Muscle of leg (tissue), 11 donors: Measurements from ENCODE around the gene RBFOX2. TPM values are rescaled to one million over a fixed set of nuclear protein-coding genes. Genes with fewer than 3 reads are reported as not detected.

Source experiments
- DNase-seq: peaks from one replicate; pipeline ENCODE4 v3.0.0; 2013
- H3K27ac ChIP-seq: one replicate; pipeline ENCODE4 v1.5.1; 2013; ENCODE audit warnings: mild to moderate bottlenecking, low read length, control low read depth
- H3K27me3 ChIP-seq: one replicate; pipeline ENCODE4 v1.6.1; 2013; ENCODE audit warnings: low read length; ENCODE audit not compliant: control insufficient read depth, insufficient read depth
- H3K36me3 ChIP-seq: one replicate; pipeline ENCODE4 v1.6.1; 2013; ENCODE audit warnings: low read length; ENCODE audit not compliant: control insufficient read depth, insufficient read depth
- H3K4me1 ChIP-seq: one replicate; pipeline ENCODE4 v1.6.1; 2013; ENCODE audit warnings: low read length; ENCODE audit not compliant: control insufficient read depth, insufficient read depth
- H3K4me3 ChIP-seq: one replicate; pipeline ENCODE4 v1.5.1; 2013; ENCODE audit warnings: low read length, control low read depth
- H3K9me3 ChIP-seq: replicated peaks from 2 replicates; pipeline ENCODE4 v1.6.1; 2013; ENCODE audit warnings: low read depth, low read length; ENCODE audit not compliant: control insufficient read depth
- WGBS: methylation state at CpG from one replicate; pipeline ENCODE4 v1.1.5; 2013; ENCODE audit warnings: missing lambda C conversion rate; ENCODE audit not compliant: insufficient coverage; 5-methylcytosine and 5-hydroxymethylcytosine counted together
- polyA plus RNA-seq, 8 donors: library from polyadenylated mRNA; unstranded; fragments of 120-200 nt; gene quantifications; one replicate each; pipeline versions ENCODE4 v1.2.1 to v1.2.3, GENCODE V29; 2013; ENCODE audit warnings: inconsistent platforms in 1 of 8, low replicate concordance in 1 of 8; ENCODE audit not compliant: insufficient read length in 8 of 8, insufficient read depth in 1 of 8
- total RNA-seq: library from RNA; stranded (reverse); fragments of 120-200 nt; gene quantifications from one replicate; pipeline ENCODE4 v1.2.4, GENCODE V29; 2013

Gene RBFOX2
- total and polyA plus RNA-seq, 9 donors = 159 to 234 (median 197) TPM

DNA sequence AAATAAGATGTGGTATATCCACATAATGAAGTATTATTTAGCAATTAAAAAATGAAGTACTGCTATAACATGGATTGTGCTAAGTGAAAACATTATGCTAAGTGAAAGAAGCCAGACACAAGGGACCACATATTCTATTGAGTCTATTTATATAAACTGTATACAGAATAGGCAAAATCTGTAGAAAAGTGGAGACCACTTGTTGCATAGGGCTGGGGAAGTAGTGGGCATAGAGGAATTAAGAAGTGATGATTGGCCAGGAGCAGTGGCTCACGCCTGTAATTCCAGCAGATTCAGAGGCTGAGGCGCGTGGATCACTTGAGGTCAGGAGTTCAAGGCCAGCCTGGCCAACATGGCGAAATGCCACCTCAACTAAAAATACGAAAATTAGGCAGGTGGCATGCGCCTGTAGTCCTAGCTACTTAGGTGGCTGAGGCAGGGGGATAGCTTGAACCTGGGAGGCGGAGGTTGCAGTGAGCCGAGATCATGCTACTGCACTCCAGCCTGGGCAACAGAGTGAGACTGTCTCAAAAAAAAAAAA lies 109.6 kb downstream of the RBFOX2 start:
- 80% methylated on average over 8 of the region's 8 CpGs for WGBS
- H3K9me3 ChIP-seq = no peaks in the 10 kb centered on the region
- no peaks in the 10 kb centered on the region for H3K27me3 ChIP-seq
- peaks cover 40% of the 10 kb centered on the region for H3K4me1 ChIP-seq
- no peak for DNase-seq
- no peak overlapping the region for H3K4me3 ChIP-seq
- H3K27ac ChIP-seq = no peak overlapping the region
- no peaks in the 10 kb centered on the region for H3K36me3 ChIP-seq

DNA sequence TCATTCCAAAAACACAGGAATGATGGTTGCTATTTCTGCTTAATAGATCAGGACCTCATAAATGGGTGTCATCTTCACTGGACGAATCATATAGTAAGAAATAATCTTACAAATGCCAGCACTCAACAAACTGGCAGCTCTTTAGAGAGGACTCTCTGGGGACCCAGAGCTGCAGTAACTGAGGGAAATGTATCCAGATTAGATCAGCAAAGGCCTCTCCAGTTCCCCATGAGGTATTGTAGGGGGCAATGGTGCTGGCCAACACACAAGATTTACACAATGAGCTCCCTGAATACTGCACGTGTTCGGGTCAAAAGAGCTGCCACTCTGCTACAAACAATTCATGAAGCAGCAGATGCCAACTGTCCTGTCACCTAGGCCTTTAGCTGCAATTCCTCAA lies 110.2 kb downstream of the RBFOX2 start:
- peaks cover 45% of the 10 kb centered on the region for H3K4me1 ChIP-seq
- H3K36me3 ChIP-seq = no peaks in the 10 kb centered on the region
- no peaks in the 10 kb centered on the region for H3K9me3 ChIP-seq
- H3K4me3 ChIP-seq = no peak overlapping the region
- H3K27ac ChIP-seq = no peak overlapping the region
- 45% methylated on average over 2 of the region's 3 CpGs for WGBS
- DNase-seq = no peak
- no peaks in the 10 kb centered on the region for H3K27me3 ChIP-seq

DNA sequence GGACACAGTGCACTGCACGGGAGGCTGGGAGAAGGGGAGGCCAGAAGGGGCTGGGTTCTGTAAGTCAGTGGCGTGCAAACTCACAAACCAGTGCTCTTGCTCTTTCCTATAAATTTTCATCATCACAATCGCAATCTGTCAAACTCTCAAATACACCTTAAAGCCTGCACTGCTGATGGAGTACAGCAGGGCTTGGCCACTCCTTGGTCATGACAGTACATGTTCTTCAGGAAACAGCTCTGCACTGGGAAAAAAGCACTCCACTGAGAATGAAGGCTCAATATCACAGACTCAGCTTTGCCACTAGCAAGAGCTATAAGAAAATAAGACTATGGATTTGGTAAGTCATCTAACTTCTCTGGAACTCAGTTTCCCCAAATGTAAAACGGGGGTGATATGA lies 111.0 kb downstream of the RBFOX2 start:
- H3K9me3 ChIP-seq = no peaks in the 10 kb centered on the region
- no peak for DNase-seq
- H3K27ac ChIP-seq = no peak overlapping the region
- H3K4me3 ChIP-seq = no peak overlapping the region
- 83% methylated on average over 1 of the region's 4 CpGs for WGBS
- no peaks in the 10 kb centered on the region for H3K27me3 ChIP-seq
- peaks cover 47% of the 10 kb centered on the region for H3K4me1 ChIP-seq
- no peaks in the 10 kb centered on the region for H3K36me3 ChIP-seq

- H3K36me3 ChIP-seq = no peaks in the 10 kb centered on the region
- H3K4me1 ChIP-seq = peaks cover 42% of the 10 kb centered on the region
- H3K27ac ChIP-seq = peak overlapping the region; percentile 94
- 0% methylated on average over 2 of the region's 5 CpGs for WGBS
- no peaks in the 10 kb centered on the region for H3K9me3 ChIP-seq
- H3K27me3 ChIP-seq = no peaks in the 10 kb centered on the region
- peak overlapping the region; percentile 46 for H3K4me3 ChIP-seq
- peak; percentile 40 for DNase-seq
Observed at GRCh38 chr22:35915477-35916013, 113.1 kb downstream of the RBFOX2 start.

GRCh38 chr22:35914665-35915476 lies 113.8 kb downstream of the RBFOX2 start:
- no peaks in the 10 kb centered on the region for H3K9me3 ChIP-seq
- 0% methylated on average over 2 of the region's 9 CpGs for WGBS
- no peaks in the 10 kb centered on the region for H3K27me3 ChIP-seq
- H3K27ac ChIP-seq = peak overlapping the region; percentile 94
- H3K4me3 ChIP-seq = peak overlapping the region; percentile 46
- no peaks in the 10 kb centered on the region for H3K36me3 ChIP-seq
- H3K4me1 ChIP-seq = peaks cover 44% of the 10 kb centered on the region
- DNase-seq = peak; percentile 98

DNA sequence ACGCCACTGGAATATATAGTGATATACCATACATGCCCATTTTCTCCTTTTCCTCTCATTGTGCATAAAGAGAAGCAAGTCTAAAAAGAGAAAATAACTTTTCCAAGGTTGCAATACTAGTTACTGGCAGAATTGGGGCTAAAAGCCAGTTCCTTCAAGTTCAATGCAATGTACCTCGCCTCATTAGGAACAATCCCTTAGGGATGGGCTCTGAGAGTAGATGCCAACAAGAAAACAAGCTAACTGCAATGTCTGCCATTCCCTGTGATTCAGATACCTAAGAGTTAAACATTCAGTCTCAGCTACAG lies 114.3 kb downstream of the RBFOX2 start:
- no peaks in the 10 kb centered on the region for H3K9me3 ChIP-seq
- no peaks in the 10 kb centered on the region for H3K36me3 ChIP-seq
- peaks cover 44% of the 10 kb centered on the region for H3K4me1 ChIP-seq
- no CpG with 5 or more reads among the region's 2 CpGs for WGBS
- no peaks in the 10 kb centered on the region for H3K27me3 ChIP-seq
- peak overlapping the region; percentile 46 for H3K4me3 ChIP-seq
- no peak for DNase-seq
- H3K27ac ChIP-seq = peak overlapping the region; percentile 94

DNA sequence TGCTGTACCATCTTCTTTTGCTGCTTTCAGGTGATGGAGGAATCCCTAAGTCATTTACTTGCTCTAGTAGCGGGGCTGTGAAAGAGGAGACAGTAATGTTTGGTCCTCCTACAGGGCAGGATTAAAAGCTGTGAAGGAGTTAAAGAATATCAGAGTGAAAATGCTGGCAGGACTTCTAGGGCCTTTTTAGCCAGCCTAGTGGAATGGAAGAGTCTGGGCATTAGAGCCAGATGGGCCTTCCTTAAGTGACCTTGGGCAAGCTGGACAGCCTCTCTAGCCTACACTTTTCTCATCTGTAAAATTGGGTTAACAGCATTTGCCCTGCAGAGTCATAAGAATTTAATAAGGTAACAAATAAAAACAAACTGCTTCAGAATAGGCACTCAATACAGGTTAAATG lies 114.7 kb downstream of the RBFOX2 start:
- Histone ChIP-seq H3K36me3 (no peaks in the 10 kb centered on the region), H3K27me3 (no peaks in the 10 kb centered on the region), H3K4me3 (no peak overlapping the region), H3K27ac (peak overlapping the region; percentile 94), H3K4me1 (peaks cover 41% of the 10 kb centered on the region), H3K9me3 (no peaks in the 10 kb centered on the region)
- DNase-seq = no peak
- WGBS = no CpG with 5 or more reads among the region's 1 CpG

DNA sequence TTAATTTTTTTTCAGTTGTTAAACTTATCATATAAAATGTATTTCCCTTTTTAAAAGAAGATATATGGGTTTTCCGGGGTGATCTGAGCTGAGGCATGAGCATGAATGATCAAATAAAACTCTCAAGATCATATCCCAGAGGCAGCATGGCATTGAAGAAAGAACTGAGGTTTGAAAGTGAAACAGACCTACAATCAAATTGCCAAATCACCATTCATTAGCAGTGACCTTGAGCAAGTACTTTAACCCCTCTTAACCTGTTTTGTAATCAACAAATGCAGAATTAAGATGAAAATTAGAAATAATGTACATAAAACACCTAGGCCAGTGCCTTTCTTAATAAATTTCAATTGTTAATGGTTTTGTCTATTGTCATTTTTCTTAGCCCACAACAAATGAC lies 116.0 kb downstream of the RBFOX2 start:
- no peaks in the 10 kb centered on the region for H3K9me3 ChIP-seq
- H3K4me3 ChIP-seq = no peak overlapping the region
- H3K36me3 ChIP-seq = no peaks in the 10 kb centered on the region
- no peak for DNase-seq
- no CpG with 5 or more reads among the region's 1 CpG for WGBS
- H3K27ac ChIP-seq = no peak overlapping the region
- H3K27me3 ChIP-seq = no peaks in the 10 kb centered on the region
- peaks cover 32% of the 10 kb centered on the region for H3K4me1 ChIP-seq

GRCh38 chr22:35911877-35912276 lies 116.7 kb downstream of the RBFOX2 start:
- Histone ChIP-seq H3K4me3 (no peak overlapping the region), H3K27ac (no peak overlapping the region), H3K9me3 (no peaks in the 10 kb centered on the region), H3K36me3 (no peaks in the 10 kb centered on the region), H3K4me1 (peaks cover 29% of the 10 kb centered on the region), H3K27me3 (no peaks in the 10 kb centered on the region)
- WGBS = no CpG with 5 or more reads among the region's 2 CpGs
- no peak for DNase-seq

GRCh38 chr22:35910926-35911325 lies 117.7 kb downstream of the RBFOX2 start:
- H3K9me3 ChIP-seq = no peaks in the 10 kb centered on the region
- no peaks in the 10 kb centered on the region for H3K36me3 ChIP-seq
- H3K4me1 ChIP-seq = peaks cover 22% of the 10 kb centered on the region
- no peak for DNase-seq
- no peak overlapping the region for H3K27ac ChIP-seq
- no CpG with 5 or more reads among the region's 2 CpGs for WGBS
- H3K27me3 ChIP-seq = no peaks in the 10 kb centered on the region
- H3K4me3 ChIP-seq = no peak overlapping the region
